Stomach (tissue), 4 donors: ENCODE results near the gene TNFRSF1B.

Source experiments
- POLR2A ChIP-seq, 4 donors: fragments of 450-650 bp; IDR thresholded peaks; one replicate each; pipeline ENCODE4 v1.6.1; 2016; ENCODE audit warnings: antibody characterized with exemption in 4 of 4, control low read depth in 2 of 4, mild to moderate bottlenecking in 1 of 4, moderate library complexity in 1 of 4
- POLR2AphosphoS5 ChIP-seq, 3 donors: sonication (generic); formaldehyde crosslinking; IDR thresholded peaks; one replicate each; pipeline ENCODE4 v1.6.1; 2016; ENCODE audit warnings: antibody characterized with exemption in 3 of 3
- TF ChIP-seq, protein P1 (sequence below), 7 experiments: fragments of 450-650 bp in 4 of 7; fragments of 200-600 bp in 3 of 7; sonication (generic) in 3 of 7; IDR thresholded peaks; one replicate each; pipeline ENCODE4 v1.5.1; 2016 to 2019; ENCODE audit warnings: antibody characterized with exemption in 7 of 7, control low read depth in 2 of 7, mild to moderate bottlenecking in 1 of 7

DNA sequence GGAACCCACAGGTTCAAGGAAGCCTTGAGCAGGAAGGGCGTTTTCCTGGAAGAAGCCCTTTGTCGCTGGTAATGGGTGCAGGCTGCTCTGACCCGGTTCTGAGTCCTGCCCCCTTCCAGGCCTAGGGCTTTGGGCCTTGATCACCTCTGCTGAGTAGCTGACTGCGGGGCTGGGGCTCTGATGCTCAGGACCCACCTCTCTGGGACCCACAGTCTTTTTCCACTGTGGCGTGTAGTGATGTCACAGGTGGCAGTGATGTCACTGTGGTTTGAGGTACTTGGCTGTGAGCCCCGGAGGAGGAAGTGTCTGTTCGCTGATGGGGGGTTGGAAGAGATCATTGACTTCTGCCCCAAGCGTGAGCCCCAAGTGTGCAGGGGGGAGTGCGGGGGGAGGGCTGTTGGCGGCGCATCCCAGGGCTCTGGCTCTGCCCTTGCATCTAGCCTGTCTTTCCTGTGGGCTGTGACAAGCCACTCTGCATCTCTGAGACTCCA is 6.9 kb downstream of the TNFRSF1B start:
- TF ChIP-seq, protein P1, sequence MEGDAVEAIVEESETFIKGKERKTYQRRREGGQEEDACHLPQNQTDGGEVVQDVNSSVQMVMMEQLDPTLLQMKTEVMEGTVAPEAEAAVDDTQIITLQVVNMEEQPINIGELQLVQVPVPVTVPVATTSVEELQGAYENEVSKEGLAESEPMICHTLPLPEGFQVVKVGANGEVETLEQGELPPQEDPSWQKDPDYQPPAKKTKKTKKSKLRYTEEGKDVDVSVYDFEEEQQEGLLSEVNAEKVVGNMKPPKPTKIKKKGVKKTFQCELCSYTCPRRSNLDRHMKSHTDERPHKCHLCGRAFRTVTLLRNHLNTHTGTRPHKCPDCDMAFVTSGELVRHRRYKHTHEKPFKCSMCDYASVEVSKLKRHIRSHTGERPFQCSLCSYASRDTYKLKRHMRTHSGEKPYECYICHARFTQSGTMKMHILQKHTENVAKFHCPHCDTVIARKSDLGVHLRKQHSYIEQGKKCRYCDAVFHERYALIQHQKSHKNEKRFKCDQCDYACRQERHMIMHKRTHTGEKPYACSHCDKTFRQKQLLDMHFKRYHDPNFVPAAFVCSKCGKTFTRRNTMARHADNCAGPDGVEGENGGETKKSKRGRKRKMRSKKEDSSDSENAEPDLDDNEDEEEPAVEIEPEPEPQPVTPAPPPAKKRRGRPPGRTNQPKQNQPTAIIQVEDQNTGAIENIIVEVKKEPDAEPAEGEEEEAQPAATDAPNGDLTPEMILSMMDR (IDR thresholded peaks at IDR 0.05), result no peak
- TF ChIP-seq POLR2AphosphoS5 (IDR thresholded peaks at IDR 0.05) (peak in 2 of 3 donors; percentile 29 to 43), POLR2A (IDR thresholded peaks at IDR 0.05) (no peak)
